Naive thymus-derived CD8-positive, alpha-beta T cell (primary cell): ENCODE measurements around the gene PANX2. TPM values are rescaled to one million over a fixed set of nuclear protein-coding genes. Genes with fewer than 3 reads are reported as not detected.

Source experiments
- ATAC-seq, 2 donors: fragments of 150-1000 bp; cut with Tn5 transposase in 1 of 2; sonication (Bioruptor Pico), chemical (Tn5 transposase) in 1 of 2; 1 replicate in 1 of 2; 2 replicates in 1 of 2; pipeline ENCODE4 v1.10.0; 2021; ENCODE audit warnings: mild to moderate bottlenecking in 2 of 2, moderate library complexity in 2 of 2
- POLR2A ChIA-PET: fragments of 350-600 bp; sonication (Branson Sonifier 250); formaldehyde crosslinking; loops from one replicate; lab custom pipeline; 2021; ENCODE audit warnings: antibody characterized with exemption; lab: Charles Lee
- DNase-seq, 10 donors: peaks; one replicate each; pipeline versions ENCODE4 v3.0.0 to v3.0.0-alpha.2; 2020 to 2022
- H3K27ac Mint-ChIP-seq, 10 donors: one replicate each; pipeline ENCODE4 v1.8.0; 2020 to 2022; ENCODE audit warnings: mild to moderate bottlenecking in 10 of 10, mixed read lengths in 10 of 10, moderate library complexity in 4 of 10, inconsistent platforms in 1 of 10
- H3K27me3 Mint-ChIP-seq, 5 donors: one replicate each; pipeline ENCODE4 v1.8.0; 2021 to 2022; ENCODE audit warnings: mixed read lengths in 5 of 5
- H3K36me3 Mint-ChIP-seq, 3 donors: one replicate each; pipeline ENCODE4 v1.8.0; 2020 to 2022; ENCODE audit warnings: mixed read lengths in 3 of 3, mild to moderate bottlenecking in 2 of 3, inconsistent platforms in 1 of 3
- H3K4me1 Mint-ChIP-seq, 4 donors: one replicate each; pipeline ENCODE4 v1.8.0; 2021 to 2022; ENCODE audit warnings: mixed read lengths in 4 of 4
- H3K4me3 Mint-ChIP-seq, 10 donors: one replicate each; pipeline ENCODE4 v1.8.0; 2020 to 2022; ENCODE audit warnings: mild to moderate bottlenecking in 10 of 10, mixed read lengths in 10 of 10, moderate library complexity in 6 of 10, inconsistent platforms in 1 of 10
- H3K9me3 Mint-ChIP-seq, 9 donors: one replicate each; pipeline ENCODE4 v1.8.0; 2020 to 2022; ENCODE audit warnings: mixed read lengths in 9 of 9, mild to moderate bottlenecking in 3 of 9, inconsistent platforms in 1 of 9, moderate library complexity in 1 of 9
- polyA plus RNA-seq, 3 donors: library from polyadenylated mRNA; unstranded; fragments of 300-500 nt; fragmentation: Illumina TruSeq; gene quantifications; one replicate each; pipeline ENCODE4 v1.2.3, GENCODE V29; 2021
- total RNA-seq, 8 experiments: library from RNA in 2 of 8; stranded (reverse) in 2 of 8; gene quantifications; one replicate each; pipeline ENCODE4 v1.2.3 and lab custom pipeline; 2021 to 2026

Gene PANX2
- total and polyA plus RNA-seq, 5 experiments from 2014 or later: 0.25 to 0.26 TPM; not detected in 3

DNA sequence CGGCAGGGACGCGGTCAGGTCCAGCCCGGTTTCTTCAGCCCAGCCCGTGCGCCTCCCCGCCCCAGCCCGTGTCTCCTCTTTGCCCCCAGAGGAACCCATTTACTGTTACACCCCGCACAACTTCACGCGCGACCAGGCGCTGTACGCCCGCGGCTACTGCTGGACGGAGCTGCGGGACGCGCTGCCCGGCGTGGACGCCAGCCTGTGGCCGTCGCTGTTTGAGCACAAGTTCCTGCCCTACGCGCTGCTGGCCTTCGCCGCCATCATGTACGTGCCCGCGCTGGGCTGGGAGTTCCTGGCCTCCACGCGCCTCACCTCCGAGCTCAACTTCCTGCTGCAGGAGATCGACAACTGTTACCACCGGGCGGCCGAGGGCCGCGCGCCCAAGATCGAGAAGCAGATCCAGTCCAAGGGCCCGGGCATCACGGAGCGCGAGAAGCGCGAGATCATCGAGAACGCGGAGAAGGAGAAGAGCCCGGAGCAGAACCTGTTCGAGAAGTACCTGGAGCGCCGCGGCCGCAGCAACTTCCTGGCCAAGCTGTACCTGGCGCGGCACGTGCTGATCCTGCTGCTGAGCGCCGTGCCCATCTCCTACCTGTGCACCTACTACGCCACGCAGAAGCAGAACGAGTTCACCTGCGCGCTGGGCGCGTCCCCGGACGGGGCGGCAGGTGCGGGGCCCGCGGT, 6.5 kb downstream of the PANX2 start:
- Mint-ChIP-seq H3K4me3 (no peak overlapping the region), H3K27me3 (peaks cover 0 to 24% (median 16%) of the 10 kb centered on the region in 5 donors), H3K36me3 (no peaks in the 10 kb centered on the region), H3K27ac (peak overlapping the region in 1 of 10 donors; percentile 44), H3K9me3 (no peaks in the 10 kb centered on the region), H3K4me1 (peaks cover 0 to 9% (median 6%) of the 10 kb centered on the region in 4 donors)
- POLR2A ChIA-PET: no interaction called here
- ATAC-seq: no peak
- DNase-seq: no peak

DNA sequence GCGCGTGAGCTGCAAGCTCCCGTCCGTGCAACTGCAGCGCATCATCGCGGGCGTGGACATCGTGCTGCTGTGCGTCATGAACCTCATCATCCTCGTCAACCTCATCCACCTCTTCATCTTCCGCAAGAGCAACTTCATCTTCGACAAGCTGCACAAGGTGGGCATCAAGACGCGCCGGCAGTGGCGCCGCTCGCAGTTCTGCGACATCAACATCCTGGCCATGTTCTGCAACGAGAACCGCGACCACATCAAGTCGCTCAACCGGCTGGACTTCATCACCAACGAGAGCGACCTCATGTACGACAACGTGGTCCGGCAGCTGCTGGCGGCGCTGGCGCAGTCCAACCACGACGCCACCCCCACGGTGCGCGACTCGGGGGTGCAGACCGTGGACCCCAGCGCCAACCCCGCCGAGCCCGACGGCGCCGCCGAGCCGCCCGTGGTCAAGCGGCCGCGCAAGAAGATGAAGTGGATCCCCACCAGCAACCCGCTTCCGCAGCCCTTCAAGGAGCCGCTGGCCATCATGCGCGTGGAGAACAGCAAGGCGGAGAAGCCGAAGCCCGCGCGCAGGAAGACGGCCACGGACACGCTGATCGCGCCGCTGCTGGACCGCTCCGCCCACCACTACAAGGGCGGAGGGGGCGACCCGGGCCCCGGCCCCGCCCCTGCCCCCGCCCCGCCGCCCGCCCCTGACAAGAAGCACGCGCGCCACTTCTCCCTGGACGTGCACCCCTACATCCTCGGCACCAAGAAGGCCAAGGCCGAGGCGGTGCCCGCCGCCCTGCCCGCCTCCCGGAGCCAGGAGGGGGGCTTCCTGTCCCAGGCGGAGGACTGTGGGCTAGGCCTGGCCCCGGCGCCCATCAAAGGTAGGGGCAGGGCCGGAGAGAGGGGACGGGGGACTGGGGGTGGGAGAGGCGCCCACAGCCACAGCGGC, 7.3 kb downstream of the PANX2 start:
- Mint-ChIP-seq H3K27me3 (peaks cover 0 to 16% (median 11%) of the 10 kb centered on the region in 5 donors), H3K27ac (peak overlapping the region in 1 of 10 donors; percentile 44), H3K36me3 (no peaks in the 10 kb centered on the region), H3K9me3 (no peaks in the 10 kb centered on the region), H3K4me3 (no peak overlapping the region), H3K4me1 (peaks cover 0 to 9% (median 6%) of the 10 kb centered on the region in 4 donors)
- no peak for ATAC-seq
- peak in 1 of 10 donors; percentile 45 for DNase-seq
- POLR2A ChIA-PET: no interaction called here

DNA sequence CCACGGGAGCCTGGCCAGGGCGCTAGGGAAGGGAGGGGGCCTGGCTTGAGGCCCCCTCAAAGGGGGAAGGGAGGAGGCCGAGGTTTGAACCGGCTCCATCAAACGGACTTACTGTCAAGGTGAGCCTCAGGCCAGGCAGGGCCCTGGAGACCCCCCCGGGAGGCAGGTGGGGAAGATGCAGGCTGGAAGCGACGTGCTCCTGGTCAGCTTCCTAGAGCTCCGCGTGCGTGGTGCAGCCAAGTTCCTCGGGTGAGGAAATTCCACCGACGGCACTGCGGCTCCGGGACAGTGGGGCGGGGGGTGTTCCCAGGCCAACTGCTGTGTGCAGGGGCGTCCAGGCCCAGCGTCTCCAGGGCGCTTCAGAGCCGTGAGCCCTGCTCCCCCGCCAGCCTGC, 7.9 kb downstream of the PANX2 start:
- H3K9me3 Mint-ChIP-seq: no peaks in the 10 kb centered on the region
- ATAC-seq: no peak
- no peak overlapping the region for H3K4me3 Mint-ChIP-seq
- POLR2A ChIA-PET: no interaction called here
- peak in 1 of 10 donors; percentile 40 for DNase-seq
- peaks cover 0 to 7% (median 5%) of the 10 kb centered on the region in 4 donors for H3K4me1 Mint-ChIP-seq
- H3K27me3 Mint-ChIP-seq: peaks cover 0 to 11% (median 7%) of the 10 kb centered on the region in 5 donors
- no peak overlapping the region for H3K27ac Mint-ChIP-seq
- no peaks in the 10 kb centered on the region for H3K36me3 Mint-ChIP-seq

DNA sequence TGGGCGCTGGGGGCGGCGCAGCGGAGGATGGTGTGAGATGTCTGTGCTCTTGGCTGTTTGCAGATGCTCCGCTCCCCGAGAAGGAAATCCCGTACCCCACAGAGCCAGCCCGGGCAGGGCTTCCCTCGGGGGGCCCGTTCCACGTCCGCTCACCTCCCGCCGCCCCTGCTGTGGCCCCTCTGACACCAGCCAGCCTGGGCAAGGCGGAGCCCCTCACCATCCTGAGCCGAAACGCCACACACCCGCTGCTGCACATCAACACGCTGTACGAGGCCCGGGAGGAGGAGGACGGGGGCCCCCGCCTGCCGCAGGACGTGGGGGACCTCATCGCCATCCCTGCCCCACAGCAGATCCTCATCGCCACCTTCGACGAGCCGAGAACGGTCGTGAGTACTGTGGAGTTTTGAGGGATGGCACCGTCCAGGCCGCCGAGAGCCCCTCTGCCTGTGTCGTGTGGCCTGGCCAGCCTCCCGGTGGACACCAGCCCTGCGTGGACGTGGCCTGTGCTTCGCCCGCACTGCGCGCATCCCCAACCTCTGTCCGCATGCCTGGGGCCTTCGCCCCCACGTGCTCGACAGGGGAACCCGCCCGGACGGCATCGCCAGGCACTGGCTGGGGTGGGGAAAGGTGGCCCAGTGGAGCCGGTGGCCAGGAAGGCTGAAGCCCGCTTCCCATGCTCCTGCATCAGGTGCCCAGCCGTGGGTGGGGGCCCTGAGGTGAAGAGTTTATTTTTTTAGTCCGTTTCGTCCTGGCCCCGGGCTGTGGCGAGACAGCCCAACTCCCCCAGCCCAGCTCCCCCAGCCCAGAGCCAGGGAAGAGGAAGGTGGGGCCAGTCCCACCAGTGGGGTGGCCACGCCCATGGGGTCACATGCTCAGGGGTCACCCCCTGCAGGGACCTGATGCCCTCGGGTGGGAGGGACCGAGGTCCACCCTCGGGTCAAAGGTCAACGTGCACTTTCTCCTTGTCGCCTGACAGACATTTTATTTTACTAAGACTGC, 8.6 kb downstream of the PANX2 start:
- ATAC-seq: no peak

DNA sequence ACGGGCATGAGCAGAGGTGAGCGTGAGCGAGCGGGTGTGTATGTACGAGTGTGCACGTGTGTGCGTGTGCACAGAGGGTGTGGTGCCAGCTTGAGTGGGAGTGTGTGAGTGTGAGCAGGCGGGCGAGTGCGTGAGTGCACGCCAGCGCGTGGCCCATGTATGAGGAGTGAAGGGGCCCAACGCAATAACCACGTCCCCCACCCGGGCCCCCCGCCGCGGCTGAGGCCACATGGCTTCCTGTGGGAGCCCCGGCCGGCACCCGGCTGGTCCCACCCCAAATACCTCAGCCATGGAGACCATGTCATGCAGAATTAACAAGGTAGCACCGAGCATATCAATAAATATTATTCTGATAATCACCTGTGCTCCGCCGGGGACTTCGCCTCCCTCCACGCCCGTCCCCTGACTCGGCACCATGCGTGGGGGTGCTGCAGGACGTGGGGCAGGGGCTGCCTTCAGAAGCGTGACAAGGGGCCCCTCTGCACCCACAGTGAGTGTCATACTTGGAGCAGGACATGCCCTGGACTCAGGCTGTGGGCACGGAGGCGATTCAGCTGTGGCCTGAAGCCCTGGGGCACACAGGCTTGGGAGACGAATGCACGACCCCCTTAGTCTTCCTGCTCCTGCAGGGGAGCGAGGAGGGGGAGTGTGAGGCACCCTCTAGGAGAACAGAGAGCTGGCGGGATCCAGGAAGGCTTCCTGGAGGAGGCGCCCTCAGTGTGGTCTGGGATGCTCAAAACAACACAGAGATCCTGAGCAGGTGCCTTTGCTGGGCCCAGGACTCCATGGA, 9.6 kb downstream of the PANX2 start:
- H3K4me3 Mint-ChIP-seq: no peak overlapping the region
- POLR2A ChIA-PET: interaction anchor here (1.2 kb wide), 1 partner anchor 8 kb away, joined by 4 read pairs; no protein-coding TSS in a partner anchor
- ATAC-seq: no peak
- H3K27ac Mint-ChIP-seq: peak overlapping the region in 2 of 10 donors; percentile 7 to 48
- peaks cover 5 to 12% (median 9%) of the 10 kb centered on the region in 4 donors for H3K4me1 Mint-ChIP-seq
- H3K36me3 Mint-ChIP-seq: no peaks in the 10 kb centered on the region
- no peaks in the 10 kb centered on the region for H3K9me3 Mint-ChIP-seq
- H3K27me3 Mint-ChIP-seq: peaks cover 0 to 8% (median 1%) of the 10 kb centered on the region in 5 donors
- DNase-seq: peak in 1 of 10 donors; percentile 58

More for the DNA sequence above, 8.6 kb downstream of the PANX2 start:
- Mint-ChIP-seq H3K36me3 (no peaks in the 10 kb centered on the region), H3K9me3 (no peaks in the 10 kb centered on the region), H3K4me3 (peak overlapping the region in 1 of 10 donors; percentile 24), H3K27me3 (peaks cover 0 to 8% (median 1%) of the 10 kb centered on the region in 5 donors), H3K27ac (peak overlapping the region in 2 of 10 donors; percentile 7 to 48), H3K4me1 (peaks cover 2 to 7% (median 6%) of the 10 kb centered on the region in 4 donors)
- DNase-seq: peak in 1 of 10 donors; percentile 50
- POLR2A ChIA-PET: no interaction called here

DNA sequence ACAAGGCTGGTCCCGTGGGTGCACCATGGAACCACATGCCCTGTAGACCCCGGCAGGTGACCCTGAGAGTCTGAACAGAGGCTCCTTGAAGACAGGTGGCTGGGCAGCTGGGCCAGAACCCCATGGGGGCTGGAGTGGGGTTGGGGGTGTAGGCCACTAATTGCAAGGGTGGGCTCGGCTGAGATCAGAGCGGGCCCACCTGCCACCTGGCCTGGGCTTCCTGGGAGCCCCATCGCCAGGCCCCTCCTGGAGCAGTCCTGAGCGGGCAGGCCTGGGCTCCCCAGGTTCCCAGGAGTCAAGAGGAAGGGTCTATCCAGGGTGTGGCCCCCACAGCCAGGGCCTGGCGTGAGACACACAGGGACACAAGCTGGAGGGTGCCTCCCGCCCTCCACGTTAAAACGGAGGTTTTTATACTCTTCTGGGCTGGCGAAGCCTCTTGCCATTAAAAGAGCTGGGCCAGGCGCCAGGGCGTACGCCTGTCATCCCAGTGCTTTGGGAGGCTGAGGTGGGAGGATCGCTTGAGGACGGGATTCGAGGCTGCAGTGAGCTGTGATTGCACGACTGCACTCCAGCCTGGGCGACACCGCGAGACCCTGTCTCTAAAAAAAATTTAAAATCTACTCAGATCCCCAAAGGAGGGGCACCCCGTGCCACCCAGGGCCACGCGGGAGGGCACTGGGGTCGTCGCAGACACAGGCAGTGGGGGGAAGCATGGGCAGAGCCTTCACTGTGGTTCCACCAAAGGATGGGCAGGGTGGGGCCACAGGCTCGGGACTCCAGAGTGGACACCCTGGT, 10.4 kb downstream of the PANX2 start:
- Mint-ChIP-seq H3K27ac (no peak overlapping the region), H3K27me3 (peaks cover 0 to 5% (median 1%) of the 10 kb centered on the region in 5 donors), H3K36me3 (no peaks in the 10 kb centered on the region), H3K9me3 (no peaks in the 10 kb centered on the region), H3K4me3 (no peak overlapping the region), H3K4me1 (peaks cover 8 to 12% (median 10%) of the 10 kb centered on the region in 4 donors)
- ATAC-seq (no peak), DNase-seq (peak in 1 of 10 donors; percentile 62)
- POLR2A ChIA-PET: interaction anchor here (1.2 kb wide), 1 partner anchor 9 kb away, joined by 4 read pairs; no protein-coding TSS in a partner anchor

DNA sequence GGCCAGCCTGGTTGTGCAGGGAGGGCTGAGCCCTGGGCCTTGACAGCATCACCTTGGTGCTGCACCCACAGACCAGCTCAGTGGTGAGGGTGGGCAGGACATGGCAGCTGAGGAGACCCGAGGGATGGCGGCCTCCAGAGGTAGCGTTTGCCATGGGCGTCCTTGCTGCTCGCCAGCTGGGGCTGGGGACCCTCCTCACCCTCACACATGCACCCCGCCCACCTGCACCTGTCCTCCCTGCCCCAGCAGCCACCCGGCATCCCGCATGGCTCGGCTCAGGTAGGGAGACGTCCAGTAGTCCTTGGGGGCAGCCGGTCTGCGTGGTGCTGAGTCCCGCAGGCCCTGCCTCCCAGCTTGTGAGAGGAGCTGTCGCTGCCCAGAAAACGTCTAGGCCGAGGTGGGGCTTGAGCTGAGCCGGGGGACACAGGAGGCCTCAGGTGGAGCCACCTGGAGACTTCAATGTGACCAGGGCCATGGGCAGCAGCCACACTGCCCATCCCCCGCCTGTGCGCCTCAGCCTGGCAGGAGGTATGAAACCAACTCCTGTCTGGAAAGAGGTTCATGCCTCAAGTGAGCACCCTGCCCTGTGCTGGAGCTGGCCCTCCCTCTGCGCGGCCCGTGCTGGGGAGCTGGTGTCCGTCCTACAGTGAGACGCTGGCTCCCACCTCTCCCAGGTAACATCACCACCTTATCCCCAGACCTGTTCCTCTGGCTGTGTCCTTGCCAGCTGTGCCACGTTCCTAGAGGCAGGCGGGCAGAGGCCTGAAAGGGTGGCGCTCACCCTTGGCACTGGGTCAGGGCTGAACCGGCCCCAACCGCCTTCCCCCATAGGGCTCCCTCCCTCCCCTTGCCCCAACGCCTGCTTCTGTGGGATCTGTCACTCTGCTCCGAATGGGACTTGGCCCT, 11.9 kb downstream of the PANX2 start:
- DNase-seq (peak in 1 of 10 donors; percentile 23), ATAC-seq (no peak)
- no peaks in the 10 kb centered on the region for H3K36me3 Mint-ChIP-seq

DNA sequence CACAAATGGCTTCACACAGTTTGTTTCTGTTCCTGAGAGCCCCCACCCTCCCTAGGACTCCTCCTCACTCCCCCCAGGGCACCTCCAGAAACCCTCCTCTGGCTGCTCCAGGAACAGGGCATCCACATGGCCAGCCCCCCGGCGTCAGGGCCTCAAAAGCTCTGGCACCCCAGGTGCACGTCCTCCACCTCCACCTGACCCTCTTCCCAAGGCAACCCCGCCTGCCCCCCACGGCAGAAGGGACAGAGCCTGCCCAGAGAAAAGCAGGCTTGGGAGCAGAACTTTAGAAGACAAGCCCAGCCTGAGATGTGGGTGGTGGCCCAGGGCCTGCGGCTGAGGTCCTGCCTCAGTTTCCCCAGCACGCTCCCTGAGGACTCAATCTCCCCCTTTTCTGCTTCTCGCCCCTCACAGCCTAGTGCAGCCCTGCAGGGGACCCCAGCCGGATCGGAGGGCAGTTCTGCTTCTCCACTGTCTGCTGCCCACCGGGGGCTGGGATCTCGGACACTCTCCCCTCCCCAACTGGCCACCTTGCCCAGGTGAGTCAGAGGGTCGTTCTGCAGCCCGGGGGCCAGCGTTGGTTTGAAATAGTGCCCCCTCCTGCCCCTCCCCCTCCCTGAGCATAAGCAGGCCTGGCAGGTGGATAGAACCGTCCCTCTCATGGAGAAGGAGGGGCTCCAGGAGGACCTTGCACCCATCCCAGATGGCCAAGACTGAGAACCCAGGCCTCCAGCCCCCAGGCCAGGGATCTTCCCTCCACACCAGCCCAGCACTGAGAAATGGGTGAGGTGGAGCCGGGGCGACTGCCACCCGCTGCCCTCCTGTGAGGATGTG, 12.8 kb downstream of the PANX2 start:
- DNase-seq: no peak
- H3K27me3 Mint-ChIP-seq: peaks cover 0 to 5% (median 1%) of the 10 kb centered on the region in 5 donors
- no peaks in the 10 kb centered on the region for H3K9me3 Mint-ChIP-seq
- POLR2A ChIA-PET: no interaction called here
- H3K27ac Mint-ChIP-seq: peak overlapping the region in 1 of 10 donors; percentile 58
- no peak for ATAC-seq
- peaks cover 15 to 29% (median 23%) of the 10 kb centered on the region in 4 donors for H3K4me1 Mint-ChIP-seq
- peak overlapping the region in 8 of 10 donors; percentile 38 to 74 (median 60) for H3K4me3 Mint-ChIP-seq
- H3K36me3 Mint-ChIP-seq: no peaks in the 10 kb centered on the region

More for the DNA sequence above, 11.9 kb downstream of the PANX2 start:
- no peaks in the 10 kb centered on the region for H3K9me3 Mint-ChIP-seq
- H3K4me3 Mint-ChIP-seq: no peak overlapping the region
- peaks cover 12 to 22% (median 18%) of the 10 kb centered on the region in 4 donors for H3K4me1 Mint-ChIP-seq
- no peak overlapping the region for H3K27ac Mint-ChIP-seq
- H3K27me3 Mint-ChIP-seq: peaks cover 0 to 5% (median 1%) of the 10 kb centered on the region in 5 donors
- POLR2A ChIA-PET: interaction anchor here (0.9 kb wide), 1 partner anchor 8 kb away, joined by 3 read pairs; no protein-coding TSS in a partner anchor
